H1 (cell line): Measurements from ENCODE around the gene SNX3. TPM values are rescaled to one million over a fixed set of nuclear protein-coding genes. Genes with fewer than 3 reads are reported as not detected.

Experiments used
- CTCF ChIA-PET: fragments of 300-600 bp; sonication (Branson Sonifier 250); formaldehyde crosslinking; loops from one replicate; lab custom pipeline; 2021; ENCODE audit not compliant: partially characterized antibody; lab: Charles Lee
- POLR2A ChIA-PET: fragments of 300-600 bp; sonication (Branson Sonifier 250); formaldehyde crosslinking; loops from one replicate; lab custom pipeline; 2021; ENCODE audit warnings: inconsistent platforms; ENCODE audit not compliant: partially characterized antibody; lab: Charles Lee
- DNase-seq, 2 experiments: peaks; one replicate each; pipeline versions ENCODE4 v3.0.0 to v3.0.0-alpha.2; 2010 to 2022; ENCODE audit warnings: low spot score in 2 of 2, low read depth in 1 of 2, mixed read lengths in 1 of 2
- FAIRE-seq: peaks from 2 replicates; lab custom pipeline; 2011; peaks lifted over from hg19 to GRCh38; lab: Jason Lieb, UNC
- H2AFZ ChIP-seq: 2 replicates; pipeline ENCODE4 v1.8.1; 2012; ENCODE audit warnings: low read length, inconsistent platforms
- H2AK5ac ChIP-seq: 2 replicates; pipeline ENCODE4 v1.6.1; 2013; ENCODE audit warnings: low read depth, low read length
- H2BK120ac ChIP-seq: replicated peaks from 2 replicates; pipeline ENCODE3; 2013; ENCODE audit warnings: low read depth, low read length, inconsistent platforms
- H2BK12ac ChIP-seq: 2 replicates; pipeline ENCODE4 v1.6.1; 2013; ENCODE audit warnings: low read depth, low read length
- H2BK15ac ChIP-seq: 2 replicates; pipeline ENCODE4 v1.6.1; 2013; ENCODE audit warnings: low read length
- H2BK20ac ChIP-seq: 2 replicates; pipeline ENCODE4 v1.6.1; 2013; ENCODE audit warnings: low read length
- H2BK5ac ChIP-seq: 2 replicates; pipeline ENCODE4 v1.6.1; 2013; ENCODE audit warnings: low read depth, low read length
- H3K14ac ChIP-seq: 2 replicates; pipeline ENCODE4 v1.6.1; 2013; ENCODE audit warnings: inconsistent platforms; ENCODE audit not compliant: insufficient read length
- H3K18ac ChIP-seq: 2 replicates; pipeline ENCODE4 v1.6.1; 2013; ENCODE audit warnings: low read length; ENCODE audit errors: extremely low read depth
- H3K23ac ChIP-seq: 2 replicates; pipeline ENCODE4 v1.6.1; 2013; ENCODE audit warnings: inconsistent platforms; ENCODE audit not compliant: insufficient read length
- H3K23me2 ChIP-seq: 2 replicates; pipeline ENCODE4 v1.6.1; 2013; ENCODE audit warnings: low read depth, low read length
- H3K27ac ChIP-seq: 2 replicates; pipeline ENCODE4 v1.6.1; 2011; ENCODE audit warnings: low read depth, low read length, inconsistent platforms
- H3K27me3 ChIP-seq, 4 experiments: replicated peaks in 1 of 4; 1 replicate in 1 of 4; 2 replicates in 3 of 4; pipeline versions ENCODE4 v1.6.1 to v1.8.1; 2011 to 2013; ENCODE audit warnings: low read length in 3 of 4, mild to moderate bottlenecking in 3 of 4, inconsistent platforms in 2 of 4, mixed read lengths in 2 of 4, moderate library complexity in 1 of 4; ENCODE audit not compliant: control insufficient read depth in 3 of 4, insufficient read depth in 3 of 4; ENCODE audit errors: extremely low read depth in 1 of 4
- H3K36me3 ChIP-seq, 4 experiments: 2 replicates each; pipeline versions ENCODE4 v1.6.1 to v1.8.1; 2011 to 2013; ENCODE audit warnings: mild to moderate bottlenecking in 4 of 4, low read length in 3 of 4, moderate library complexity in 2 of 4, control low read depth in 1 of 4, inconsistent platforms in 1 of 4; ENCODE audit not compliant: insufficient read depth in 4 of 4, control insufficient read depth in 2 of 4
- H3K4ac ChIP-seq: replicated peaks from 2 replicates; pipeline ENCODE3; 2013; ENCODE audit warnings: low read length, low read depth, mixed read lengths, inconsistent platforms; ENCODE audit not compliant: insufficient read length
- H3K4me1 ChIP-seq, 4 experiments: replicated peaks in 1 of 4; 1 replicate in 1 of 4; 2 replicates in 3 of 4; pipeline versions ENCODE4 v1.6.1 to v1.8.1; 2011 to 2013; ENCODE audit warnings: low read length in 3 of 4, inconsistent platforms in 2 of 4, mixed read lengths in 1 of 4; ENCODE audit not compliant: insufficient read depth in 4 of 4, control insufficient read depth in 3 of 4
- H3K4me2 ChIP-seq, 2 experiments: 2 replicates each; pipeline versions ENCODE4 v1.6.1 to v1.8.1; 2011 to 2013; ENCODE audit warnings: low read depth in 2 of 2, low read length in 2 of 2, control low read depth in 1 of 2, inconsistent platforms in 1 of 2, mild to moderate bottlenecking in 1 of 2; ENCODE audit not compliant: insufficient read depth in 1 of 2
- H3K4me3 ChIP-seq, 4 experiments: fragments of 200-600, 300-600 bp in 1 of 4; sonication (generic), shearing (Covaris generic), sonication (Bioruptor Twin) in 1 of 4; 2 replicates each; pipeline versions ENCODE4 v1.5.1 to v1.8.1; 2011 to 2016; ENCODE audit warnings: low read length in 4 of 4, low read depth in 3 of 4, control low read depth in 2 of 4, inconsistent platforms in 2 of 4, mild to moderate bottlenecking in 2 of 4, mixed read lengths in 1 of 4, moderate library complexity in 1 of 4; ENCODE audit not compliant: insufficient read depth in 2 of 4; ENCODE audit errors: extremely low read depth in 1 of 4
- H3K56ac ChIP-seq: replicated peaks from 2 replicates; pipeline ENCODE3; 2013; ENCODE audit warnings: low read depth, mild to moderate bottlenecking, mixed read lengths, low read length, inconsistent platforms; ENCODE audit not compliant: insufficient read length
- H3K79me1 ChIP-seq: 2 replicates; pipeline ENCODE4 v1.6.1; 2013; ENCODE audit warnings: low read depth, low read length, control low read depth
- H3K79me2 ChIP-seq, 2 experiments: 2 replicates each; pipeline versions ENCODE4 v1.6.1 to v1.8.1; 2012 to 2013; ENCODE audit warnings: low read length in 2 of 2, mild to moderate bottlenecking in 2 of 2, inconsistent platforms in 1 of 2; ENCODE audit not compliant: insufficient read depth in 2 of 2, control insufficient read depth in 1 of 2
- H3K9ac ChIP-seq, 4 experiments: replicated peaks in 1 of 4; 1 replicate in 1 of 4; 2 replicates in 3 of 4; pipeline versions ENCODE4 v1.6.1 to v1.8.1; 2011 to 2013; ENCODE audit warnings: low read depth in 3 of 4, low read length in 3 of 4, control low read depth in 2 of 4, mild to moderate bottlenecking in 2 of 4, moderate library complexity in 2 of 4, inconsistent platforms in 1 of 4; ENCODE audit errors: extremely low read depth in 1 of 4
- H3K9me3 ChIP-seq, 2 experiments: 2 replicates each; pipeline versions ENCODE4 v1.6.1 to v1.8.1; 2012 to 2013; ENCODE audit warnings: mild to moderate bottlenecking in 2 of 2, moderate library complexity in 2 of 2, control low read depth in 1 of 2, inconsistent platforms in 1 of 2, low read depth in 1 of 2, low read length in 1 of 2, mixed read lengths in 1 of 2; ENCODE audit not compliant: insufficient read depth in 2 of 2
- H4K20me1 ChIP-seq, 2 experiments: replicated peaks in 1 of 2; 2 replicates each; pipeline versions ENCODE3 to v1.8.1; 2011 to 2013; ENCODE audit warnings: inconsistent platforms in 2 of 2, low read length in 2 of 2, mild to moderate bottlenecking in 1 of 2; ENCODE audit not compliant: insufficient read depth in 2 of 2, control insufficient read depth in 1 of 2
- H4K5ac ChIP-seq: 2 replicates; pipeline ENCODE4 v1.6.1; 2013; ENCODE audit warnings: low read length, low read depth, mixed read lengths, inconsistent platforms; ENCODE audit not compliant: insufficient read length
- H4K8ac ChIP-seq: 2 replicates; pipeline ENCODE4 v1.8.0; 2013; ENCODE audit warnings: mild to moderate bottlenecking, moderate library complexity, low read length, inconsistent platforms; ENCODE audit not compliant: insufficient read depth; ENCODE audit errors: extremely low read depth
- H4K91ac ChIP-seq: replicated peaks from 2 replicates; pipeline ENCODE3; 2013; ENCODE audit warnings: low read length, mixed read lengths, inconsistent platforms; ENCODE audit not compliant: insufficient read length
- BACH1 ChIP-seq: IDR thresholded peaks from 2 replicates; pipeline ENCODE4 v1.6.1; 2012; ENCODE audit warnings: low read length, improper control_type of control experiment
- CEBPB ChIP-seq: IDR thresholded peaks from 2 replicates; pipeline ENCODE4 v1.6.1; 2012; ENCODE audit warnings: low read depth, low read length
- CREB1 ChIP-seq: IDR thresholded peaks from 2 replicates; pipeline ENCODE4 v1.6.1; 2012; ENCODE audit warnings: inconsistent platforms
- EZH2 ChIP-seq: fragments of 200-600 bp; sonication (generic); IDR thresholded peaks from 2 replicates; pipeline ENCODE4 v1.7.1; 2012; ENCODE audit warnings: low read depth, mild to moderate bottlenecking, moderate library complexity, low read length, inconsistent platforms; ENCODE audit not compliant: severe bottlenecking
- GTF2F1 ChIP-seq: IDR thresholded peaks from 2 replicates; pipeline ENCODE4 v1.6.1; 2012; ENCODE audit warnings: low read depth, low read length, improper control_type of control experiment, borderline replicate concordance
- KDM4A ChIP-seq: IDR thresholded peaks from one replicate; pipeline ENCODE4 v1.7.1; 2012; ENCODE audit warnings: low read depth, mild to moderate bottlenecking, moderate library complexity, low read length, inconsistent platforms; ENCODE audit not compliant: severe bottlenecking
- RFX5 ChIP-seq: IDR thresholded peaks from 2 replicates; pipeline ENCODE4 v1.6.1; 2011; ENCODE audit warnings: low read depth, low read length, improper control_type of control experiment, borderline replicate concordance
- SP1 ChIP-seq: IDR thresholded peaks from 2 replicates; pipeline ENCODE4 v1.6.1; 2011; ENCODE audit warnings: low read depth, low read length
- SP4 ChIP-seq: IDR thresholded peaks from 2 replicates; pipeline ENCODE4 v1.6.1; 2012; ENCODE audit warnings: low read length, inconsistent platforms
- SUZ12 ChIP-seq: fragments of 200-600 bp; sonication (generic); IDR thresholded peaks from 2 replicates; pipeline ENCODE4 v1.6.1; 2012; ENCODE audit warnings: mild to moderate bottlenecking, inconsistent platforms, low read length, moderate library complexity, mixed read lengths
- YY1 ChIP-seq: IDR thresholded peaks from 2 replicates; pipeline ENCODE4 v1.6.1; 2011; ENCODE audit warnings: low read depth, mild to moderate bottlenecking, low read length
- WGBS, 2 experiments: shearing (Covaris generic) in 1 of 2; methylation state at CpG; one replicate each; pipeline versions ENCODE4 v1.1.6 to v1.1.7; 2013 to 2015; ENCODE audit warnings: low lambda C conversion rate in 2 of 2, mixed read lengths in 2 of 2, inconsistent platforms in 1 of 2, low coverage in 1 of 2, missing lambda C conversion rate in 1 of 2; ENCODE audit not compliant: insufficient replicate concordance in 2 of 2, insufficient coverage in 1 of 2, insufficient read length in 1 of 2; ENCODE audit errors: extremely low coverage in 1 of 2, missing lambda C conversion rate in 1 of 2; 5-methylcytosine and 5-hydroxymethylcytosine counted together
- polyA plus RNA-seq, 7 experiments: library from polyadenylated mRNA; depleted of rRNA in 3 of 7; stranded (reverse) in 5 of 7; unstranded in 2 of 7; fragments of >200 nt in 5 of 7; fragments of 200-250 nt in 2 of 7; gene quantifications; 1 replicate in 5 of 7; 2 replicates in 1 of 7; 4 replicates in 1 of 7; pipeline versions ENCODE4 v1.2.1 to v1.2.3, GENCODE V29; 2011 to 2013; ENCODE audit warnings: missing spikeins in 2 of 7, mixed read lengths in 2 of 7
- total RNA-seq: library from RNA; stranded (reverse); fragmentation: NEBNext Ultra II Directional; extraction: Animal tissue kit (Norgen Biotek cat#: 25700); gene quantifications from 2 replicates; pipeline ENCODE4 v1.2.1, GENCODE V29; 2021

The SNX3 gene
- total and polyA plus RNA-seq, 2 of the 8 experiments (the other 6 are each of a cell fraction or from before 2014, with no cell fraction given), result 72.5 to 150 TPM

DNA sequence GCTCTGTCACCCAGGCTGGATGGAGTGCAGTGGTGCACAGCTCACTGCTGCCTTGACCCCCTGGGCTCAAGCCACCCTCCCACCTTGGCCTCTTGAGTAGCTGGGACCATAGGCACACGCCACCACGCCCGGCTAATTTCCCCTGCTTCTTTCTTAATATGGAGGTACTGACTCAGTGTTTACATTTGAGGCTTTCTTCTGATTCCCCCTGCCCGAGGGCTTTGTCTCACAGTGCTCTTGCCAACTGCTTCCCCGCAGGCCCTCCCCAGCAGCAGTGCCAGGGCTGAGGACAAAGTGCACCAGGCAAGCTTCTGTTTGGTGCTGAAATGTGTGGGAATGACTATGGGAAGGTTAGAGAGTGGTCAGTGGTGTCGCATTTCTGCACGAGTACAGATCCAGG is 60.2 kb downstream of the SNX3 start:
- Histone ChIP-seq H3K4me1 (peaks cover 0 to 3% (median 0%) of the 10 kb centered on the region in 4 experiments; a peak in 1 of 7 replicates), H4K91ac (no peak overlapping the region), H3K9ac (no peak overlapping the region), H4K8ac (no peak overlapping the region), H3K27me3 (no peaks in the 10 kb centered on the region), H3K14ac (no peak overlapping the region), H3K27ac (no peak overlapping the region), H3K36me3 (no peaks in the 10 kb centered on the region), H2BK5ac (no peak overlapping the region), H4K5ac (no peak overlapping the region), H2BK12ac (no peak overlapping the region), H3K79me2 (no peaks in the 10 kb centered on the region), H2BK15ac (no peak overlapping the region), H3K79me1 (no peaks in the 10 kb centered on the region), H4K20me1 (peaks cover 0 to 2% of the 10 kb centered on the region in 2 experiments), H3K23ac (no peak overlapping the region), H3K9me3 (no peaks in the 10 kb centered on the region), H3K23me2 (no peaks in the 10 kb centered on the region), H2AK5ac (no peak overlapping the region), H3K4me3 (no peak overlapping the region), H3K56ac (no peak overlapping the region), H3K4ac (no peak overlapping the region), H3K4me2 (no peak overlapping the region), H2AFZ (no peak overlapping the region), H2BK120ac (no peak overlapping the region), H3K18ac (no peak overlapping the region), H2BK20ac (no peak overlapping the region)
- ChIA-PET CTCF (interaction anchor here (1.2 to 1.7 kb wide), 3 partner anchors 12 to 225 kb away, joined by 3 to 7 read pairs (median 5); no protein-coding TSS in a partner anchor), POLR2A (no interaction called here)
- WGBS, 2 experiments, result 95% methylated on average over 7 of the region's 7 CpGs; no CpG with 5 or more reads in 1 of the 2 experiments
- no peak for DNase-seq
- no peak for FAIRE-seq
- TF ChIP-seq SUZ12, result no peak
- no peak for TF ChIP-seq KDM4A
- no peak for TF ChIP-seq EZH2
- no peak for TF ChIP-seq RFX5
- no peak for TF ChIP-seq BACH1
- no peak for TF ChIP-seq CREB1
- no peak for TF ChIP-seq CEBPB
- TF ChIP-seq SP4, result no peak
- no peak for TF ChIP-seq YY1
- TF ChIP-seq SP1, result no peak
- no peak for TF ChIP-seq GTF2F1
